Dermis microvascular lymphatic vessel endothelial cell (primary cell): Measurements from ENCODE around the gene RIPPLY3. TPM values are rescaled to one million over a fixed set of nuclear protein-coding genes. Genes with fewer than 3 reads are reported as not detected.
A peak's percentile ranks its signal among the peaks of the same experiment; 100 is the strongest.

ENCODE experiments used
- DNase-seq, 2 donors: peaks; one replicate each; pipeline versions ENCODE4 v3.0.0 to v3.0.0-alpha.2; 2010; ENCODE audit warnings: low read depth in 2 of 2
- total RNA-seq: library from RNA; depleted of rRNA; stranded (reverse); fragments of >200 nt; gene quantifications from 2 replicates; pipeline ENCODE4 v1.2.1, GENCODE V29; 2014

Gene RIPPLY3, protein sequence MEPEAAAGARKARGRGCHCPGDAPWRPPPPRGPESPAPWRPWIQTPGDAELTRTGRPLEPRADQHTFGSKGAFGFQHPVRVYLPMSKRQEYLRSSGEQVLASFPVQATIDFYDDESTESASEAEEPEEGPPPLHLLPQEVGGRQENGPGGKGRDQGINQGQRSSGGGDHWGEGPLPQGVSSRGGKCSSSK
- total RNA-seq: under 0.01 TPM in 1 of 2 replicates, not detected in the other

DNA sequence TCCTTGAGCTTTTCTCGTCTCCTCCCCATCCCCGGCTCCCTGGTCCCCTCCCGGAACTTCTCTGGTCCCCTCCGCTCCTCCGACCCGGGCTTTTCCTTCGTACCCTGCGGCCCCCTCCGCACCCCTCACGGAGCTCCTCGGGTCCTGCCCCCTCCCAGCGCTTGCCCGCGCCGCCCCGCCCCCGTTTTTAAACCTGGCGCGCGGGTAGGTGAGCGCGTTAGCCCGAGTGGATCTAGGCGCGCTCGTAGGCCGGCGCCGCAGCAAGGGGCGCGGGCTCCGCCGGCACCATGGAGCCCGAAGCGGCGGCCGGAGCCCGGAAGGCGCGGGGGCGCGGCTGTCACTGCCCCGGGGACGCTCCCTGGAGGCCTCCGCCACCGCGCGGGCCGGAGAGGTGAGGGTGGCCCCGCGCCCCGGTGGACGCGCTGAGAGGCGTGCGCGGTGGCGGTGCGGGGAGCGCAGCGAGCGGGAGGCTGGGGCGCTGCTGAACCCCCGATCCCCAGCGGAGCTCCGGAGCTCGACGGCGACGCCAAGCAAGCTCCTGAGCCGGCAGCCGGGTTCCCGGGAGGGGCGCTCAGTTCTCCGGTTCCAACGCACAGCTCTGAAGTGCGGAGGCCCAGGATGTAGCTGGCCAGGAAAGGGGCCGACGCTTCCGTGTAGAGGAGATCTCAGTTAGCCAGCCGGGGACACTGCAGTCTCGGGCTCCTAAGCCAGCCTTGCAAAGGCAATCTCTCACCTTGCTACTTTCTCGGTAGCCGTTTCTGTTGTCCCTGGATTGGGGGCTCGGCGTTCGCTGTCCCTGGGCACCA is at the start of gene RIPPLY3:
TSS of gene RIPPLY3 (plus strand) at position 217 of the 806 bp plus-strand sequence. CDS start at position 288, 71 bp downstream.
- DNase-seq: peak in 1 of 2 donors; percentile 12

DNA sequence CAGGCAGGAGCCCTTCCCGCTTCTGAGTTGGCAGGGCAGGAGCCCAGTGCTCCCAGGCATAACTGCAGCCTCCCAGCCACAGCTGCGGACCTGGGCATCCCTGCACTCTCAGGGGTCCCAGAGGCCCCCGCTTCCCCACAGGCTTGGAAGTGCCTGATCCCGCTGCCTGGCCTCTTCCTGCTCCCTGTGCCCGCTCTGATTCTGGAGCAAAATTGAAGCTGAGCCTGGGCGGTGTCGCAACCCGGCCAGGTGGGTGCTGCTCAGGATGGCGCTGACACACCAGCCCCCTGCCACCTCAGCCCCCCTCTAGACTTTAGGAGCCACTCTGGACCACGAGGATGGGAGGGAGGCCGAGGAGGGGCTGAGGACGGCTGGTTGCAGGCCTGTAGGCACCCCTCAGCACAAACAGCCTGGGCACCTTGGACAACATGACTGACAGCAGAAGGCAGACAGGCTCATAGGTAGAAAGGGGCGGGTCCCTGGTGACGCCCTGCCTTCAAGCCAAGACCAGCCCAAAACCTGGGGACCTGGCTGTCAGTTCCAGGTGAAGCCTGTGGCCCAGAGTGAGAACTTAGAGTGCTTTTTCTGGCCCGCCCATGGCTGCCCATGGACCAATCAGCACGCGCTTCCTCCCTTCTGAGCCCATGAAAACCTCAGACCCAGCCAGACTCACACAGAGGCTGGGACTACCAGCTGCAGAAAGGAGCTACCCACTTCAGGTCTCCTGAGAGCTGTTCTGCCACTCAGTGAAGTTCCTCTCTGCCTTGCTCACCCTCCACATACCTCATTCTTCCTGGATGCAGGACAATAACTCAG is 47.3 kb upstream of the RIPPLY3 start:
- DNase-seq: no peak

DNA sequence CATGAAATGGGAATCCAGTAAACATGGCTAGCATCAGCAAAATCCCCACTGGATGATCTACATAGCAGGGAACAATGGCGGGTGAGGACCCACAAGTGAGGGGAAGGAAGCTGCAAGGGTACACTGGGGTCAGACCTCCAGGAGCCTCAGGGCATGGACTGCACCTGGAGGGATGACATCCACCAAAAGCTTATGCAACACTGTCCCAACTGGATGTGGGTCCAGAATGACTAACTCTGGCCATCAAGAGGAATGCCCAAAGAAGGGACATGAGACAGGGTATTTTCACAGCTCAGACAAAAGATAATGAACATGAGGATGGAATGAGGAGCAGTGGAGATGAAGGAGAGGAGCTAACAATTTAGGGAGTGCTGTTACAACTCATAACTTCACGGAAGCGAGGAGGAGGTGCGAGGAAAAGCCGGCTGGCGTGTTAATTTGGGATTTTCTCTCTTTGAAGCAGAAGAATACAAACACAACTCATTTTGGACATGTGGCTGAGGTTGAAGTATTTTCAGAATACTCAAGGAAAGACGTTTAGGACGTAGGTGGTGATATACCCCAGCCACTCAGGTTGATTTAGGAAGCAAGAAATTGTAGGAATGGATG is 45.7 kb upstream of the RIPPLY3 start:
- DNase-seq: no peak

DNA sequence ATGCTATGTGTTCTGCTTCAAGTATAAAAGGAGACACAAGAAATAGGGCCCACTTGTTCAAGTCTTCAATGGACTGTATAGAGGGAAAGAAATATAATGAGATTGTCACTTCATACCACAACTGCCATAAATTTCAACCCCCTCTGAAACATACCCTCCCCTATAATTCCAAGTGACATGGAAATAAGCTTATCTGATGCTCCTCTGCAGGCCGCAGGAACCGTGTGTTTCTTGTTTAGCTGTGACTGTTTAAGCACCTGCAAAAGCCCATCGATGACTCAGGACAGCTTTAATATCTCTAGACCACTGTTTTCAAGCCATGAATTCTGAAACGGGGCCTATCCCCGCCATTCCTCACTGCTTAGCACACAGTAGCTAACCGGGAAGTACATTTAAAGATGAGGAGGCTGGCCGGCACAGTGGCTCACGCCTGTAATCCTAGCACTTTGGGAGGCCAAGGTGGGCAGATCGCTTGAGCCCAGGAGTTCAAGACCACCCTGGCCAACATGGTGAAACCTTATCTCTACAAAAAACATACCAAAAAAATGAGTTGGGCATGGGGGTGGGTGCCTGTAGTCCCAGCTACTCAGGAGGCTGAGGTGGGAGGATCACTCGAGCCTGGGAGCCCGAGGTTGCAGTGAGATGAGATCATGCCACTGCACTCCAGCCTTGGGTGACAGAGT is 44.3 kb upstream of the RIPPLY3 start:
- no peak for DNase-seq

DNA sequence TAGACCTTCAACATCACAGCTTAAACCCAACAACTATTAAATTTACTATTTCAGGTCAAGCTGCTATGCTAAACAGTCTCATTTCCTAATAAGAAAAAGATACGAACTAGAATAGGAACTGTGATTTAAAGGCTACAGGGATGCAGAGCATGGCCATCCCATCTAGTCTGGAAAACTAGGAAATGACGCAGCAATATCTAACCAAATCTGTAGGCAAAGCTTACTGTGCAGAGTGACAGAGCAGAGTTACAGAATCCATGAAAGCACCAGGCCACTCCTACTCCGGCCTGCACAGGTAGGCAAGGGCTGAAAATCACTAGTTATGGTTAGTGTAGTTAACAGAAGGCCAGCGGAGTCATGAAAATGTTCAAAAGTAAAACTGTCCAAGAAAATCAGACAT is 42.1 kb upstream of the RIPPLY3 start:
- DNase-seq: no peak

DNA sequence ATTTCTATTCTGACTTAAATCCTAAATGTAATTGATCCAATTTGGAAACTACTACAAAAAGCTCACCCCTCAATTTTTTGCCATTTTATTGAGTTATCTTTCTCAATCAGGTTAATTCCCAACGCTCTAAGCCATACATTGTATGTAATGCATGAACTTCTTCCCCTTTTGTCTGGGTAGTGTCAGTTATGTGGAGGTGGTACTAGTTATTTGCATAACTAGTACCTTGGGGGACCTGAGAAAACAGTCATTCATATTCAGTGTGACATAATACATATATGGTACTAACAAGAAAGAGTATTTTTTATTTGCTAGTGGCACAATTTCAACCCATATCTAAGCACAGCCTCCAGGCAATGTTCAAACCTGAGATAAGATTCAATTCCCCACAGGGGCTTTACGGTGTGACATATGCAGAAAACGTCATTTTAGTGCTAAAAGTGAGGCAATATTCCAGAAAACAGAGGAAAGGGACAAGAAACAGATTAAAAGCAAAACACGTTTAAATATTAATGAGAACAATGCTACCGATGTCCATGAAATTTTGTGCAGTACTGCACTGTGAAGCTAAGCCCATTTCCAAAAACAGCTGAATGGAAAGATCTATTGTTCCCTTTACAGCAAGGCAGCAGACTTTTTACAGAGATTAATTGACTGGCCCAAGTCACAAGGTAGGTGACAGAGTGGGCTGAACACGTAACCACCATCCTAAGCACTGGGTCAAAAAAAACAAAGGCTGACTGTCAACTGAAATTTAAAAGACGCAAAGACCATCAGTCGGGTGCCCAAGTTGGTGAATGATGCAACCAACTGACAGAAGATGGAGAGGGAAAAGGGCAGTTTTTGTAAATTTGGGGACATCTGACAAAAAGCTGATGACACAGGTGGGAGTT is 41.4 kb upstream of the RIPPLY3 start:
- DNase-seq: no peak

DNA sequence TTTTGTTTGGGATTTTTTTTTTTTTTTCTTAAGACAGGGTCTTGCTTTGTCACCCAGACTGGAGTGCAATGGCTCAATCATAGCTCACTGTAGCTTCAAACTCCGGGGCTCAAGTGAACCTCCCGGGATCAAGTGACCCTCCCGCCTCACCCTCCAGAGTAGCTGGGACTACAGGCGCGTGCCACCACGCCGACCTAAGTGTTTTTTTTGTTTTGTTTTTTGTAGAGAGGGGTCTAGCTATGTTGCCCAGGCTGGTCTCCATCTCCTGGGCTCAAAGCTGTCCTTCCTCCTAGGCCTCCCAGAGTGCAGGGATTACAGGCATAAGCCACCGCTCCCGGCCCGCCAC is 40.8 kb upstream of the RIPPLY3 start:
- DNase-seq: no peak

DNA sequence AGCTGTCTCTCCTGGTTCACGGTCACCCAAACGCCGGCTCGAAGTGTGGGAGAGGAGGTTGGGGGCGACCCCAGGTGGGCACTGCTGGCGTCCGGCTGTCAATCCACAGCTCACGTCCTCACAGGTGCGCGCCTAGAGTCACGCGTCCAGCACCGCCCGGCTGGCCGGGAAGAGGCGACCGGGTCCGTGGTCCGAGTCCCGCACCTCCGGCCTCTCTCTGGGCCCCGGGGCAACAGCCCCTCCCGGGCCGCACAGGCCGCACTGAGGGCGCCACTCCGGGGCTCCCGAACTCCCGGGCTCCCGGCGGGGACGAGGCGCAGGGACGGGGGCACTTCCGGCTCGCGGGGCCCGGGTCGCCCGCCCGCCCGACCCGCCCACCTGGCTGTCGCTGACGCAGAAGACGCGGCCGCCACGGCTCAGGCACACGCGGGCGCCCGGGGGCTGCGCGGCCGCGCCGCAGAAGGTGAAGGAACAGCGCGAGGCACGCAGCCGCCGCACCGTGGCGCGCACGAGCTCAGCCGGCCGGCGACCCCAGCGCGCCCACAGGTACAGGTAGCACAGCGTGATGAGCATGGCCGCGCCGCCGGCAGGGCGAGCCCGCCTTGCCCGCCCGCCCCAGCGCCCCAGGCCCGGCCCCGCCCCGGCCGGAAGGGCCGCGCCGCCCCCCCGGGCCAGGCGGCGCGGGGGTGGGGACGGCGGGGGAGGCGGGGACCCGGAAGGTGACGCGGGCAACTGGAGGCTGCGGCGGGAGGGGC is 40.3 kb upstream of the RIPPLY3 start, which contains the start of gene HLCS:
TSS of gene HLCS (minus strand) at position 604 of the 755 bp plus-strand sequence. CDS start at position 573, 31 bp downstream.
- peak; percentile 16 to 59 for DNase-seq

DNA sequence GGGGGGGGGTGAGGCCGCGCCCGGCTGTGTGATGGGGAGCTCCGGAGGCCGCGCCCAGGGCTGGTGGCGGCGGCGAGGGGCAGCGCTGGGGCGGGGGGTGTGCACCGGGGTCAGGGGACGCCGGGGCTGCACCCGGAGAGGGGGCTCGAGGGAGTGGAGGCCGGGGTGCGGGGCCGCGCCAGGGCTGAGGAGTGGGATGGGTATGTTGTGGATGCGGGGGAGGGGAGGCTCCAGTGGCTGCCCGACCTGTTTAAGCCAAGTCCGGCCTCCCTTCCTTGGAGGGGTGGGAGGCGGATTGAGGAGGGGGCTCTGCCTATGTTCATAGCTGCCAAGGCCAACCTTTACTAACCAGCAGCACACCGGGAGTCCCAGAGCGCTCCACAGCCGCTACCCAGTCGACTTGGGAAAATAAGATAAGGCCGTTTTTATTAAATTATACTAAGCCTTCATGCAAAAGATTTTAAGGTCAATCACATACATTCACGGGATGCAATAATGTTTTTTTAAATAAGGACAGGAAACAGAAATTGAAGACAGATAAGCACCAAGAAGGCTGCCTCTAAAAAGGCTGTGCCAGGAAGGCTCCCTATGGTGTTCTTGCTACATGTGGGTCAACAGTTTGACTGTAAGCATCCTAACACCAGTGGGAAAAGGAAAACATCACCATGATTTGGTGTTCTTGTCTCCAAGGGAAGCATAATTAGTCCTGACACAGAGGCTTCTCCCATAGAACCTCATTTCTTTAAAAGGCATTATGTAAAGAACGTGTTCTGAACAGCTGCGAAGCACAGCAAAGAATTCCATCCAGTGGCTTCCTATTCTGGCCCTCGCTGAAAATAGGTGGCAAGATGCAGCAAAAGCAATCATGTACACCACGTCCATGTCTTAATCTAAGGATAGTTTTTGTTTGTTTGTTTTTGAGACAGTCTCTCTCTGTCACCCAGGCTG is 39.4 kb upstream of the RIPPLY3 start:
- DNase-seq: peak in 1 of 2 donors; percentile 79

DNA sequence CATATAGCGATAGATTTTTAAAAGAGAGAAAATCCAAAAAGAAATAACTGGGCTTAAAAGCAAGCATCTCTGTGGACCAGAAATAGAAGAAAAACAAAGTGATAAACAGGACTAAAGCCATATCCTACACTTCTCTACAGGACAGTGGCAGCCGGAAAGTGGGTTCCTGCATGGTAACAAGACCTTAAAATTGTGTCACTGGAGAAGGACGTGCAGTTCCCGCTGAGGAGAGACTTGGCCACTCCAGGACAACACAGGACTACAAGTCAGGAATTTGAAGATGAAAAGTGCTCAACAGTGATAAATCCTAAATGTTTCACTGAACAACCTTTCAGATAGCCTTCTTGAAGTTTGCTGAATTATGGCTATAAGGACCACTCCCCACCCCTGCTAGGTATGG is 38.1 kb upstream of the RIPPLY3 start:
- DNase-seq: no peak

DNA sequence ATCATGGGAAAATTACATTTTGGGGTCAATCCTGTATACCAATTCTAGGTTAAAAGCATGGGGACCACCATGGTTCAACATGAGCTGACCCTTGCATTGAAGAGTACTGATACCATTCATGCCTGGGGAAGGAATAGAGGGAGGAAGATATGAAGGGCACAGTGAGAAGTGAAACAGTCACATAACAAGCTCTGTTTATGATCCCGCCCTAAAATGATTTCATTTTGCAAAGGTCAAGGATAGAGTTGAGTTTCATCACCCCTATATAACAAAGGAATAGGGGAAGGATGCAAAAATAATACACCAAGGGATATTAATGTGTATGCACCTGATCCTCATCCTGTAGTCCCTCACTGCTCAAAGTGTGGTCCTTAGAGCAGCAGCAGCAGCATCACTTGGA is 37.5 kb upstream of the RIPPLY3 start:
- no peak for DNase-seq

DNA sequence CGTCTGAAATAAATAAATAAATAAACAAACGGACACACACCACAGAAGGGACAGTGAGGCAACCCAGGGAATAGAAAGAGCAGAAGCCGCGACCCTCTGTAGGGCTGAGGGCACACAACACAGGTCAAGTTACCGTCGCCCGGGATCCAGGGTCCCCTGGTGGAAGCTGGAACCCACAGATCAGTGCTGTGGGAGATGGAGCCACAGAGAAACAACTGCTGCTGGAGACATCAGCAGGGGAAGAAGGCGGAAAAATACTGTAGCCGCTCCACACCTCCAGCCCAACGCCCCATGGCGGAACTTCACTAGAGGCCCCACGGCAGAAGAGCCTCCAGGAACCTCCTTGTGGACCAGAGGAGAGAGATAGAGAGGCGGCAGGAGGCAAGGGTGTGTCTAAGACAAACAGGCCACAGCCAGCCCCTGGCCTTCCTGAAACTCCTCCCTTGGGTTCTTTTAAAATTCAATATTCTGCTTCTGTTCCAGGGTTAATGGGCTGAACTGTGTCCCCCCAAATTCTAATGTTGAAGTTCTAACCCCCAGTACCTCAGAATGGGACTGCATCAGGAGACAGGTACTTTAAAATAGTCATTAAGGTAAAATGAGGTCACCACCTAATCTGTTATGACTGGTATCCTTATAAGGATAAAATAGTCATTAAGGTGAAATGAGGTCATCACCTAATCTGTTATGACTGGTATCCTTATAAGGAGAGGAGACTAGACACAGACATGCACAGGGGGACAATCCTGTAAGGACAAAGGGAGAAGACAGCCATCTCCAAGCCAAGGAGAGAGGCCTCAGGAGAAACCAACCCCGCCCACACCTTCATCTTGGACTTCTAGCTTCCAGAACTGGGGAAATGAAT is 32.3 kb upstream of the RIPPLY3 start:
- DNase-seq: no peak

DNA sequence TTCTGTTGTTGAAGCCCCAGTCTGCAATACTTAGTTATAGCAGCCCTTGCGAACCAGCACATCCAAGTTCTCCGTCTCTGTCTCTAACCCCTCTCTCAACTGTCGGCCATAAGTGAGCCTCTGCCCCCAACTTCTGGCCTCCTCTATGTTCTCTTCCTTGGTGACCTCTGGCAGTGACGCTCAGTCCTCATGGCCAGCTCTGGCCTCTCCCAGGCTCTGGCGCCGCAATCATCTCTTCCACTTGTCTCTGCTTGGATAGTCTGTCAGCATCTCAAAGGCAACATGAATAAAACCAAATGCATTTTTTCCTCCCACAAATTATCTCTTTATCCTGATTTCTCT is 31.7 kb upstream of the RIPPLY3 start:
- no peak for DNase-seq

DNA sequence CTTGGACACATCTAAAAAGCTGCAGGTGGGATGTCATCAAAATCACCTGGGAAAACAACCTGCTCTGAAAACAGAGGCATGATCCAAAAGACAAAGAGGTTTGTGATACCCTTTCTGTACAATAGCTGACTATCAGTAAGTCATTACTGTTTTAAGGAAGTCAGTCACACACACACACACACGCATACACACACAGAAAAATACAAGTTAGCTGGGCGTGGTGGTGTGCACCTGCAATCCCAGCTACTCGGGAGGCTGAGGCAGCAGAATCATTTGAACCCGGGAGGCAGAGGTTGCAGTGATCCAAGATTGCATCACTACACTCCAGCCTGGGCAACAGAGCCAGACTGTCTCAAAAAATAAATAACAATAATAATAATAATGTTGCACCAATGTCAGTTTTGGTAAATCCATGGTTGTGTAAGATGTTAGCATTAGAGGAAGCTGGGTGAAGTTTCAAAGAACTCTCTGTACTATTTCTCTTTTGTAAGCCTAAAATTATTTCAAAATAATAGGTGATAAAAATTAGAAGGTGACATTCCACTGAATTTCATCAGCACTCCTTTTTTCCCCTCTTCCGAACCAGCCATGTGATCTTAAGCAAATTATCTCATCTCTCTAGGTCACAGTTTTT is 30.2 kb upstream of the RIPPLY3 start:
- no peak for DNase-seq

DNA sequence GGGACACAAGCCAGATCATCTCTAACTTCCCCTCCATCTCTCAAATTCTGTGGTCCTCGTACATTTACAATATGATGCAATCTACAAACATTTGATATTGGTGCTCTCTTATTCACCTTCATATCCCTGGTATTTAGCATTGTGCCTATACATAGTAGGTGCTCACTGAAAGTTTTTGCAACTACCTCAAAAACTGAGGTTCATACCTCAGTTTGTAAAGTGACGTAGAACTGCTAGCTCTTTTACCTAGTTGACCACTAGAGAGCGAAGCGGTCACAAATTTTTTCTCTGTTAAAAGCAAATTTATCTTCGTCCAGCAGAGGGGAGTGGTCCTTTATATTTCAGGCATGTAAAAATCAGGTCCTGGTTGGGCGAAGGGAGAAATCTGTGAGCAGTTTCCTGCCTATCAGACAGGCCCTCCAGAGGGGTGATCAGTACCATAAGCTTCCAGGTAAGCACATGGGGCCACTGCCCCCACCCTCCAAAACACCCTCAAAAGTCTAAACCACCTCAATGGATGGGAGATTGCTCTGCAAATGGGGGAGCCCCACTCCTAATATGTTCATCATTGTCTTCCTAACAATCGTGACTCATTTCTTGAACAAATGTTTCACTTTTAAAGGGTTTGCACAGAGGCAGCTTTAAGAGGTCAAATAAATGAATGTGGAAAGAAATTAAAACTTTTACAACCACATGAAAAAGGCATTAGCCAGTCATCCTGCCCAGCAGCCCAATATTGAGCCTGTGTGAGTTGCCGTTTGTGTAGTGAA is 29.4 kb upstream of the RIPPLY3 start:
- peak; percentile 84 to 87 for DNase-seq
